MCF 10A (cell line): ENCODE data around the gene DGKG. TPM values are rescaled to one million over a fixed set of nuclear protein-coding genes. Genes with fewer than 3 reads are reported as not detected.

Experiments
- BruUV-seq: library from RNA; stranded (reverse); fragments of 400-500 nt; replicated peaks from 2 replicates; lab custom pipeline; 2021; lab: Mats Ljungman, UMichigan
- CTCF ChIA-PET: fragments of 300-600 bp; sonication (Branson Sonifier 250); formaldehyde crosslinking; extraction: SDS; loops from one replicate; lab custom pipeline; 2021; ENCODE audit warnings: antibody characterized with exemption, inconsistent platforms; lab: Yijun Ruan, JAX
- POLR2A ChIA-PET: fragments of 300-600, 350-650 bp; sonication (Branson Sonifier 250); formaldehyde crosslinking; extraction: SDS; loops from one replicate; lab custom pipeline; 2020; ENCODE audit warnings: antibody characterized with exemption, inconsistent platforms; lab: Yijun Ruan, JAX
- DNase-seq: peaks from one replicate; pipeline ENCODE4 v3.0.0-alpha.2; 2018; ENCODE audit not compliant: unreplicated experiment
- H3K27ac Mint-ChIP-seq: one replicate; pipeline ENCODE4 v1.8.0; 2022; ENCODE audit warnings: mild to moderate bottlenecking, low read depth, mixed read lengths; ENCODE audit not compliant: unreplicated experiment
- H3K27me3 Mint-ChIP-seq: one replicate; pipeline ENCODE4 v1.8.0; 2022; ENCODE audit warnings: mixed read lengths; ENCODE audit not compliant: insufficient read depth, unreplicated experiment
- H3K36me3 Mint-ChIP-seq: one replicate; pipeline ENCODE4 v1.8.0; 2022; ENCODE audit warnings: mild to moderate bottlenecking, moderate library complexity, mixed read lengths; ENCODE audit not compliant: insufficient read depth, unreplicated experiment
- H3K4me1 Mint-ChIP-seq: one replicate; pipeline ENCODE4 v1.8.0; 2022; ENCODE audit warnings: mixed read lengths; ENCODE audit not compliant: insufficient read depth, unreplicated experiment
- H3K4me3 Mint-ChIP-seq: one replicate; pipeline ENCODE4 v1.8.0; 2022; ENCODE audit warnings: mild to moderate bottlenecking, moderate library complexity, mixed read lengths; ENCODE audit not compliant: unreplicated experiment
- H3K9me3 Mint-ChIP-seq: one replicate; pipeline ENCODE4 v1.8.0; 2022; ENCODE audit warnings: mixed read lengths; ENCODE audit not compliant: unreplicated experiment
- CTCF ChIP-seq: fragments of 200-600 bp; IDR thresholded peaks from one replicate; pipeline ENCODE4 v1.8.0; 2022; ENCODE audit warnings: antibody characterized with exemption, mild to moderate bottlenecking; ENCODE audit not compliant: unreplicated experiment
- intact Hi-C: fragments of 100-400 bp; cut with micrococcal nuclease; formaldehyde crosslinking; loops from 2 replicates; pipeline ENCODE4 v1.14.1; 2022
- total RNA-seq: library from RNA; stranded (reverse); gene quantifications from 2 replicates; pipeline ENCODE4 v1.2.3, GENCODE V29; 2022

The DGKG gene
- total RNA-seq, 1 experiment from 2014 or later, result not detected

GRCh38 chr3:186162221-186162620, 199.8 kb downstream of the DGKG start:
- no peaks in the 10 kb centered on the region for H3K36me3 Mint-ChIP-seq
- H3K4me3 Mint-ChIP-seq, result no peak overlapping the region
- POLR2A ChIA-PET, result interaction anchor here (1.0 kb wide), 1 partner anchor 9 kb away, joined by 3 read pairs; no protein-coding TSS in a partner anchor
- H3K27ac Mint-ChIP-seq, result no peak overlapping the region
- BruUV-seq, result no TSS peak
- DNase-seq, result no peak
- H3K4me1 Mint-ChIP-seq, result no peaks in the 10 kb centered on the region
- intact Hi-C loops, result no loop called here
- no peaks in the 10 kb centered on the region for H3K9me3 Mint-ChIP-seq
- CTCF ChIA-PET, result interaction anchor here (0.6 kb wide), 1 partner anchor 447 kb away, joined by 4 read pairs; no protein-coding TSS in a partner anchor
- TF ChIP-seq CTCF, result no peak
- peaks cover 40% of the 10 kb centered on the region for H3K27me3 Mint-ChIP-seq

DNA sequence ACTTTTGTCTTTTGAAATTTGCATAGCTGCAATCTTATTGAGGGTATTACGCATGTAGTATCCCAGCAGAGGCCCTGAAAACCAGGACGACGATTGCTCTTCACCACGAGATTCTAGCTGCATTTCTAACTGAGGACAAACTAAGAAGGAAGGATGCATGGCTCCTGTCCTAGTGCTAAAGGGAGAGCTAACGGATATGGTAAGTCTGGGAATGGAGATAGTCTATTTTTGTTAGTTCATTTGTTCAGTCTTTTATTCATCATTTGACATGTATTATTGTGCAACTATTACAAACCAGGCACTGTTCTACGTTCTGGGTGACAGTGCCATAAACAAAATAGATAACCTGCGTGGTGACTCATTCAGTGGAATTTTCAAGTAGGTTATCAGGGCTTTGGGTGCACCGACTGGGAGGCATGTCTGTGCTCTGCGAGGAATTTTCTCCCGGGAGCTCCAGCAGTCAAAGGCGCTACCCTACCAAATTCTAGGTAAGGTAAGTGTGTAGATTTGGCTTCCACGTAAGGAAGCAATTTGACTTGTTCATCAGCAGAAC, 201.3 kb downstream of the DGKG start:
- H3K36me3 Mint-ChIP-seq, result no peaks in the 10 kb centered on the region
- H3K27me3 Mint-ChIP-seq, result peaks cover 25% of the 10 kb centered on the region
- intact Hi-C loops, result no loop called here
- H3K4me1 Mint-ChIP-seq, result no peaks in the 10 kb centered on the region
- H3K4me3 Mint-ChIP-seq, result no peak overlapping the region
- H3K9me3 Mint-ChIP-seq, result no peaks in the 10 kb centered on the region
- DNase-seq, result no peak
- ChIA-PET POLR2A (no interaction called here), CTCF (interaction anchor here (0.7 kb wide), 1 partner anchor 56 kb away, joined by 4 read pairs; no protein-coding TSS in a partner anchor)
- no peak for TF ChIP-seq CTCF
- BruUV-seq, result no TSS peak
- no peak overlapping the region for H3K27ac Mint-ChIP-seq

GRCh38 chr3:186154641-186155040, 207.4 kb downstream of the DGKG start:
- ChIA-PET POLR2A (no interaction called here), CTCF (interaction anchor here (0.6 kb wide), 1 partner anchor 12 kb away, joined by 3 read pairs; no protein-coding TSS in a partner anchor)
- Mint-ChIP-seq H3K27me3 (peaks cover 22% of the 10 kb centered on the region), H3K36me3 (no peaks in the 10 kb centered on the region), H3K4me1 (no peaks in the 10 kb centered on the region), H3K27ac (no peak overlapping the region), H3K9me3 (no peaks in the 10 kb centered on the region), H3K4me3 (no peak overlapping the region)
- no peak for TF ChIP-seq CTCF
- BruUV-seq, result no TSS peak
- intact Hi-C loops, result no loop called here
- no peak for DNase-seq

DNA sequence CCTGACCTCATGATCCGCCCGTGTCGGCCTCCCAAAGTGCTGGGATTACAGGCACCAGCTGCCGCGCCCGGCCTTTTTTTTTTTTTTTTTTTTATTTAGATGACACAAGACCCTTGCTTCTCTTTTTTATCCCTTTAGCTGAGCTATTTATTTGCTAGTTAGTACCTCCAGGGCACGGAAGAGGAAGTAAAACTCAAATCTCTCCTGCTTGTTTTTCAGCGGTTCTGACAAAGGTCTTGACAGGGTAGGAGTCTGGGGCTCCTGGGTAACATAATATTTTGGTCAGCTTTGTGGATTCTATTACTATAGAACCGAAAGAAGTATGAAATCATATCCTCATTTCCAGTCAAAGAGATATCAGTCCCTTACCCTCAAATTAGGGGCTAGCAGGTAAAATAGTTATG, 209.1 kb downstream of the DGKG start:
- H3K27me3 Mint-ChIP-seq, result peaks cover 28% of the 10 kb centered on the region
- no peak for DNase-seq
- intact Hi-C loops, result no loop called here
- BruUV-seq, result no TSS peak
- no peaks in the 10 kb centered on the region for H3K9me3 Mint-ChIP-seq
- H3K4me1 Mint-ChIP-seq, result no peaks in the 10 kb centered on the region
- no peaks in the 10 kb centered on the region for H3K36me3 Mint-ChIP-seq
- POLR2A ChIA-PET, result interaction anchor here (0.6 kb wide), 1 partner anchor 16 kb away, joined by 3 read pairs; no protein-coding TSS in a partner anchor
- TF ChIP-seq CTCF, result no peak
- H3K27ac Mint-ChIP-seq, result no peak overlapping the region
- no peak overlapping the region for H3K4me3 Mint-ChIP-seq
- CTCF ChIA-PET, result interaction anchor here (0.6 kb wide), 1 partner anchor 123 kb away, joined by 3 read pairs; no protein-coding TSS in a partner anchor
